Activated T-helper 17 cell treated with anti-CD3 and anti-CD28 coated beads, Interleukin-2, amount 50 U/mL, for 72 hours (primary cell): Measurements from ENCODE around the gene AGTRAP. TPM values are rescaled to one million over a fixed set of nuclear protein-coding genes. Genes with fewer than 3 reads are reported as not detected.
A peak's percentile ranks its signal among the peaks of the same experiment; 100 is the strongest.

Experiments used
- ATAC-seq: fragments of 150-1000 bp; cut with Tn5 transposase; replicated peaks from 2 replicates; pipeline ENCODE4 v1.10.0; 2021; ENCODE audit warnings: mild to moderate bottlenecking, moderate library complexity
- H3K27ac Mint-ChIP-seq: one replicate; pipeline ENCODE4 v1.8.0; 2022; ENCODE audit warnings: mixed read lengths
- H3K27me3 Mint-ChIP-seq: one replicate; pipeline ENCODE4 v1.8.0; 2022; ENCODE audit warnings: mixed read lengths
- H3K36me3 Mint-ChIP-seq: one replicate; pipeline ENCODE4 v1.8.0; 2022; ENCODE audit warnings: low read depth, mild to moderate bottlenecking, mixed read lengths
- H3K4me1 Mint-ChIP-seq: one replicate; pipeline ENCODE4 v1.8.0; 2022; ENCODE audit warnings: mixed read lengths
- H3K4me3 Mint-ChIP-seq: one replicate; pipeline ENCODE4 v1.8.0; 2022; ENCODE audit warnings: mild to moderate bottlenecking, mixed read lengths
- H3K9me3 Mint-ChIP-seq: one replicate; pipeline ENCODE4 v1.8.0; 2022; ENCODE audit warnings: mixed read lengths
- total RNA-seq, 2 donors: library from RNA; stranded (reverse); gene quantifications; one replicate each; pipeline ENCODE4 v1.2.3, GENCODE V29; 2022

AGTRAP gene
- 10 to 100 TPM in 1 of 2 donors, 1 to 10 TPM in 1; 7.5 to 14.3 TPM for total RNA-seq

GRCh38 chr1:11735854-11736745 is at the start of gene AGTRAP:
AGTRAP (plus strand) TSS chr1:11736136; CDS start chr1:11736209, 73 bp downstream.
- H3K27me3 Mint-ChIP-seq: no peaks in the 10 kb centered on the region
- peak; percentile 89 for ATAC-seq
- peak within 1 kb of the TSS; percentile 87 for H3K4me3 Mint-ChIP-seq
- H3K4me1 Mint-ChIP-seq: peaks cover 26% of the 10 kb centered on the region
- H3K9me3 Mint-ChIP-seq: no peaks in the 10 kb centered on the region
- no peaks in the 10 kb centered on the region for H3K36me3 Mint-ChIP-seq
- H3K27ac Mint-ChIP-seq: peak within 1 kb of the TSS; percentile 82

- Mint-ChIP-seq H3K4me1 (peaks cover 15% of the 10 kb centered on the region), H3K9me3 (no peaks in the 10 kb centered on the region), H3K4me3 (no peak overlapping the region), H3K27me3 (peaks cover 31% of the 10 kb centered on the region), H3K27ac (no peak overlapping the region), H3K36me3 (no peaks in the 10 kb centered on the region)
- ATAC-seq: no peak
Measured at GRCh38 chr1:11688506-11688905, 47.4 kb upstream of the AGTRAP start.

GRCh38 chr1:11690397-11691301 is 45.3 kb upstream of the AGTRAP start:
- Mint-ChIP-seq H3K4me3 (peak overlapping the region; percentile 25), H3K27ac (no peak overlapping the region)

GRCh38 chr1:11691302-11691914 is 44.5 kb upstream of the AGTRAP start, which contains the start of gene DRAXIN:
DRAXIN (plus strand) TSS chr1:11691710; CDS start chr1:11706259, 14,549 bp downstream.
- no peak within 1 kb of the TSS for H3K27ac Mint-ChIP-seq
- no peaks in the 10 kb centered on the region for H3K36me3 Mint-ChIP-seq
- no peaks in the 10 kb centered on the region for H3K9me3 Mint-ChIP-seq
- peaks cover 37% of the 10 kb centered on the region for H3K27me3 Mint-ChIP-seq
- ATAC-seq: no peak
- H3K4me3 Mint-ChIP-seq: peak within 1 kb of the TSS; percentile 44
- H3K4me1 Mint-ChIP-seq: peaks cover 19% of the 10 kb centered on the region

More at GRCh38 chr1:11690397-11691301, 45.3 kb upstream of the AGTRAP start:
- no peak for ATAC-seq
- no peaks in the 10 kb centered on the region for H3K36me3 Mint-ChIP-seq
- H3K4me1 Mint-ChIP-seq: peaks cover 19% of the 10 kb centered on the region
- peaks cover 37% of the 10 kb centered on the region for H3K27me3 Mint-ChIP-seq
- H3K9me3 Mint-ChIP-seq: no peaks in the 10 kb centered on the region

- Mint-ChIP-seq H3K27me3 (peaks cover 37% of the 10 kb centered on the region), H3K36me3 (no peaks in the 10 kb centered on the region), H3K4me3 (peak overlapping the region; percentile 44), H3K27ac (no peak overlapping the region), H3K9me3 (no peaks in the 10 kb centered on the region), H3K4me1 (peaks cover 19% of the 10 kb centered on the region)
- no peak for ATAC-seq
Measured at GRCh38 chr1:11691928-11692711, 43.8 kb upstream of the AGTRAP start.

GRCh38 chr1:11693024-11693590 is 42.8 kb upstream of the AGTRAP start:
- no peaks in the 10 kb centered on the region for H3K36me3 Mint-ChIP-seq
- peaks cover 31% of the 10 kb centered on the region for H3K27me3 Mint-ChIP-seq
- H3K4me1 Mint-ChIP-seq: peaks cover 19% of the 10 kb centered on the region
- peak; percentile 95 for ATAC-seq
- peak overlapping the region; percentile 44 for H3K27ac Mint-ChIP-seq
- H3K9me3 Mint-ChIP-seq: no peaks in the 10 kb centered on the region
- H3K4me3 Mint-ChIP-seq: peak overlapping the region; percentile 44

GRCh38 chr1:11693917-11694316 is 42.0 kb upstream of the AGTRAP start:
- Mint-ChIP-seq H3K27ac (peak overlapping the region; percentile 44), H3K27me3 (peaks cover 28% of the 10 kb centered on the region), H3K36me3 (no peaks in the 10 kb centered on the region), H3K4me3 (peak overlapping the region; percentile 44), H3K4me1 (peaks cover 19% of the 10 kb centered on the region), H3K9me3 (no peaks in the 10 kb centered on the region)
- ATAC-seq: no peak

GRCh38 chr1:11695861-11696260 is 40.1 kb upstream of the AGTRAP start:
- Mint-ChIP-seq H3K9me3 (no peaks in the 10 kb centered on the region), H3K4me3 (no peak overlapping the region), H3K4me1 (peaks cover 14% of the 10 kb centered on the region), H3K27ac (no peak overlapping the region), H3K36me3 (no peaks in the 10 kb centered on the region), H3K27me3 (peaks cover 15% of the 10 kb centered on the region)
- no peak for ATAC-seq

GRCh38 chr1:11697188-11697892 is 38.6 kb upstream of the AGTRAP start:
- ATAC-seq: no peak
- Mint-ChIP-seq H3K4me1 (peaks cover 14% of the 10 kb centered on the region), H3K27me3 (peaks cover 15% of the 10 kb centered on the region), H3K9me3 (no peaks in the 10 kb centered on the region), H3K36me3 (no peaks in the 10 kb centered on the region), H3K27ac (no peak overlapping the region), H3K4me3 (no peak overlapping the region)

GRCh38 chr1:11697893-11698210 is 38.1 kb upstream of the AGTRAP start:
- Mint-ChIP-seq H3K4me3 (no peak overlapping the region), H3K9me3 (no peaks in the 10 kb centered on the region), H3K27ac (no peak overlapping the region), H3K36me3 (no peaks in the 10 kb centered on the region), H3K27me3 (peaks cover 10% of the 10 kb centered on the region), H3K4me1 (peaks cover 9% of the 10 kb centered on the region)
- no peak for ATAC-seq

- no peaks in the 10 kb centered on the region for H3K4me1 Mint-ChIP-seq
- no peak overlapping the region for H3K27ac Mint-ChIP-seq
- H3K9me3 Mint-ChIP-seq: no peaks in the 10 kb centered on the region
- H3K36me3 Mint-ChIP-seq: no peaks in the 10 kb centered on the region
- H3K27me3 Mint-ChIP-seq: peaks cover 8% of the 10 kb centered on the region
- no peak for ATAC-seq
- H3K4me3 Mint-ChIP-seq: no peak overlapping the region
Measured at GRCh38 chr1:11700601-11701467, 35.1 kb upstream of the AGTRAP start.

GRCh38 chr1:11701551-11701961 is 34.4 kb upstream of the AGTRAP start:
- H3K9me3 Mint-ChIP-seq: no peaks in the 10 kb centered on the region
- no peak overlapping the region for H3K27ac Mint-ChIP-seq
- no peaks in the 10 kb centered on the region for H3K4me1 Mint-ChIP-seq
- peaks cover 8% of the 10 kb centered on the region for H3K27me3 Mint-ChIP-seq
- ATAC-seq: no peak
- H3K4me3 Mint-ChIP-seq: no peak overlapping the region
- H3K36me3 Mint-ChIP-seq: no peaks in the 10 kb centered on the region
